ENCODE measurements around the gene EDA.

Gene EDA

DNA sequence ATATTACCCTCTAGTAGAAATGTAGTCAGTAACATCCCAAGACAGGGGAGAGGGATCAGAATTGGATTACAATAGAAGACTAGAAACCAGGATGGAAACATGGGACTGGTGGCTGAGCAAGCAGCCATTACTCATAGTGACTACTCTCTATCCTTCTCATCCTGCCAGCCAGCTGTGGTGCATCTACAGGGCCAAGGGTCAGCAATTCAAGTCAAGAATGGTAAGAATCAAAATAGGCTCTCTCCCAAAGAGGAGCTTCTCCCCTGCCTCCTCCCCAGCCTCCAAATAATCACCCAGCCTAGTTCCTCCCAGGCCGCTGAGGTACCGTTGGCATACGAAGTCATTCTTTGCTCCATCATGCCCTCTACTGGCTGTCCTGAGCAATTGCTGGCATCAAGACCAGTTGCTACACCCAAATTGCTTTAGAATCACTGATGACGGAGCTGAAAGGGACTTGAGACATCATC is 414.4 kb downstream of the EDA start:
- peak; percentile 6 for DNase-seq

DNA sequence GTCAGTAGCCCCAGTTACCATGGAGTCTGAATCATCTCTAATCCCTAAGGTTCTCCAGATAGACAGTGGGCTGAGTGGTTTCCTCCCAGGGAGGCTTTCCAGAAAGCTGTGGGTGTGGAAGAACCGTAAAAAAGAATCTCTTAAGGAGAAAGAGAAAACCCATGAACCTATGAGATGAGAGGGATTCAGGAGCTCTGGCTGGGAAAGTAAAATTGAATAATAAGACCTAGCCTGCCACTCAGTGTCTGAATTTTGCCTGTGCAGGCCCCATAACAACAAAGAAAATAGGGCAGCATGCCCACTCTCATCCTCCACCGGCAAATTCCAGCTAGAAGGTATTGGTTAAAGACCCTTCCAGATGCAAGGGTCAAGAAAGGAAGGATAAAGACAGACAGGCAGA is 416.9 kb downstream of the EDA start:
- no peak for DNase-seq

DNA sequence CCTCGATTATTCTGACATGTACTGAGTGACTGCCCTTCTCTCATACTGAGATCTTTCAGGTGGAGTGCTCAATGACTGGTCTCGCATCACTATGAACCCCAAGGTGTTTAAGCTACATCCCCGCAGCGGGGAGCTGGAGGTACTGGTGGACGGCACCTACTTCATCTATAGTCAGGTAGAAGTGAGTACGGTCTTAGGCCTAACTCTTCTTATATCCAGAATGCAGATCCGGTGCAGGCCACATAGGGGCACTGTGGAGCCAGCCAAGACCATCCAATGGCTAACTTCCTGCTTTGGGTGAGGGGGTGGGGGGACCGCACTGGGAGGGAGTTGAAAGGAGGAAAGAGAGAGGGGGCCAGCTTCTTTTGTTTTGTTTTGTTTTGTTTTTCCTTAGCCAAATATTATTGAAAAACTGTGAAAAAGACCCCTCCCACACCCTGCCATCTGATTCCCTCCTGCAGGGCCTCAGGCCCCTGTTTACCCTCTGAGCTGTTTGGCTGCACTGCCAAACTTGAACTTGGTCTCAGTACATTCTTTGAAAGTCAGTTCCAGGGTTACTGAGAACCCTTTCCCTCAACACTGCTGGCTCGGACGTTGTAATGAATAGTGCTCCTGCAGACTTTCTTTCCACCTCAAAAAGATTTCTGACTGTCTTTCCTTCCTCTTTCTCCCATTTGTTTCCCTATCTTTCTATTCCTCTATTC is 417.6 kb downstream of the EDA start:
- no peak for DNase-seq

DNA sequence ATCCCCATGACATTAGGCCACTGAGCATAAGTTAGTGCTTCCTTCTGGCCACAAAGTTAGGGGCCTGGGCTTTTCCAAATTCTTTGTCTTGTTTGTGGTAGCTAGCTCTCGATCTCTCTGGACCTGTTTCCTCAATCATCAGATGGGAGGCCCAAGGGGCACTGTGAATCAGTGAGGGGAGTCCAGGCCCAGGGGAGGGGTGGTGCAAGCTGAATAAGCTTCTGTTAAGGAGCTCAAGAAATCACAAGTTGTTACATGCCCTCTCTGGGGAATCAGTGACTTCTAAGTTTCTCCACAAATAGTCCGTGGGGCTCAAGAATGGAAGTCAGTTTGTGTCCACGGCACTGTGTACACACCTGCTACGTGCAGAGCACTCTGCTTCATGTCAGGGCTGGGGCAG is 418.7 kb downstream of the EDA start:
- DNase-seq: no peak

DNA sequence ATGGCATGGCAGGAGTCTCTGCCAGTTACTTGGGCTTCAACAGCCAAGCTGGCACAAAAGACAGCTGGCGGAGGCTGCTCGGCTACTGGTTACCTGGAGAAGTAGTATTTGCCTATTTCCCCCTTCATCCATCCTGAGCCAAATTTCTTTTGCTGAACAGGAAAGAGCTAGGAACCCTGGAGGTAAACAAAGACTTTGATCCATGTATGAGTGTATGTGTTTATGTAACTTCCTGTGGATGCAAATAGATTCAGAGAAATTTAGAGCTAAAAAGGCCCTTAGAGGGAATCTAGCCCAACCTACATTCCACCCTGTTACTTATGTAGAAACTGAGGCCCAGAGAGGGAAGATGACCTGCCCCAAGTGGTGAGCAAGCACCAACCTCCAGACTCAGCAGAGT is 422.6 kb downstream of the EDA start:
- DNase-seq: no peak

DNA sequence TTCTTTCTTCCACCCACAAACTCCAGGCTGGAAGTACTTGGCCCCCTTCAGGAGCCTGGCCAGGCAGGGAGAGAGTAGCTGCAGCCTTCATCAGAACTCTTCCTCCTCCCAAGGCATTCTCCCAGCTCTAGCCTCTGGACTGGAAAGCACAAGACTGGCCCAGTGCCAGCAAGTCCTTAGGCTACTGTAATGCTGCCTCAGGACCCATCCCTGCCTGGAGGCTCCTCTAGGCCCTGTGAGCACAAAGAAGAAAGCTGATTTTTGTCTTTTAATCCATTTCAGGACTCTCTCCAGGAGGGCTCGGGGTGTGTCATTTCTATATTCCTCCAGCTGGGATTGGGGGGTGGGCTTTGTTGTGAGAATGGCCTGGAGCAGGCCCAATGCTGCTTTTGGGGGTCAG is 423.0 kb downstream of the EDA start:
- no peak for DNase-seq

DNA sequence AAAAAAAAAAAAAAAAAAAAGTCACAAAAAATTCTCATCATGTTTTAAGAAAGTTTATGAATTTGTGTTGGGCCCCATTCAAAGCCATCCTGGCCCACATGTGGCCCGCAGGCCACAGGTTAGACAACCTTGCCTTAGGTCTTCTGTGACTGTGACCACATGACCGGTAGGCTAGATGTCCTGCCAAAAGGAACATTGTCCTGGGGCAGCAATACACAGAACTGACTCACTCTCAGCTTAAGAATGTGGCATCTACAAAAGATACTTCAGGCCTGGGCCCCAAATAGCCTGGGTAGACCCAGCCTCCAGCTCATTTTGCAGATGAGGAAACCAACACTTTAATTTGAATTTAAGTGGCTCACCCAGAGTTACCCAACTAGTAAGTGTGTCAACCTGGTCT is 423.8 kb downstream of the EDA start:
- no peak for DNase-seq

DNA sequence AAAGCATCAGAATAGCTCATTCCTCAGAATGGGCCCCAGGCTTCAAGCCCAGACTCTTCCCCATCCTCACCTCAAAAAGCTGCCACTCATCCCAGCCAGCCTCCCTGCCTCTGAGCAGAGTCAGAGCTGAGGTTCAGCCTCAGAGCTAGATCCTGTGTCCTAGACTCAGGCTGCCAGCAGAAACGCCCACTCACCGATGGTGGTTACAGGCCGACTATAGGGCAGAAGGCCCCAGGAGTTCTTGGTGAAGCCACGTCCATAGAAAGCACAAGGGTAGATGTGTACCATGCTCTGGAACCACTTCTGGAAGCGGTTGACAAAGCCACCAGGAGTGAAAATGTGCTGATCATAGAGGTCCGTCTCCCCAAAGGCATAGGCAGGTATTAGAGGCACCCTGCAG is 426.1 kb downstream of the EDA start:
- DNase-seq: no peak

DNA sequence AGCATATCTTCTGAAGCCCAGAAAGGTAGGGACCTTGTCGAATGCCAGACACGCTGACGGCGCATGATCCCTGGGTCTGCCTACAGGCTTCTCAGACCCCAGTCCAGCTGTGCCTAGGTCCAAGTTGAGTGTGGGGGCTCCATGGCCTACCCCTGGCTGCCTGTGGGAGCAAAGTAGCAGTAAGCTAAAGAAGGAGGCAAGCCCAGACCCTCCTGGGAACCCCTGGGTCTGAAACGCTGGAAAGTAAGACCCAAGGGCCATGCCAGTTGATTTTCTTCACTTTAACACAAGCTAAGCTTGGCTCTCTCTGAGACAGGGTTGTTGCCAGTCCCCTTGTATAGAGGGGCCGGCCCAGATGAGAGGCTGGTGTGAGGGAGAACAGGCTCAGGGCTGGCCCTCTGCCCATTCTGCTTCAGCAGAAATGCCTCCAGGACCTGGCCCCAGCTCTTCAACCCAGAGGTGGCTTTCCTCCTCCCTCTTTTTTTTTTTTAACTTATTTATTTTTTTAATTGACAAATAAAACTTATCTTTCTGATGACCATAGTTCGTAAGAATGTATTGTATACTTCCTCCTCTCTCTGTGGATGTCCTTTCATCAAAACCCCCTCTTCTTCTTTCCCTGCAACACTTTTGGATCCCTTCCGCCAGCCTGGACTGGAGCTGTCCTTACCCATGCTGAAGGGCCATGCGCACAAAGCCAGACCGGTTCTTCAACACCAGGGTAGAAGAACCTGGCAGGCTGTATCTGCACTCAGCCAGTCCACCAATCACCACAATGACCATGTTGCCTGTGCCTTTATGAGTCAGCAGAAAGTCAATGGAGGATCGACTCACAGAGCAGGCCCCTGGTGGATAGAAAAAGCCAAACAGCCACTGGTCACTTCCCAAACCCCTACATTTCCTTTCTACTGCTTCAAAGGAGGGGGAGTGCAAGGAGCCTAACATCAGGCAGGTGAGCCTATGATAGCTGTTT is 426.8 kb downstream of the EDA start:
- DNase-seq: no peak

DNA sequence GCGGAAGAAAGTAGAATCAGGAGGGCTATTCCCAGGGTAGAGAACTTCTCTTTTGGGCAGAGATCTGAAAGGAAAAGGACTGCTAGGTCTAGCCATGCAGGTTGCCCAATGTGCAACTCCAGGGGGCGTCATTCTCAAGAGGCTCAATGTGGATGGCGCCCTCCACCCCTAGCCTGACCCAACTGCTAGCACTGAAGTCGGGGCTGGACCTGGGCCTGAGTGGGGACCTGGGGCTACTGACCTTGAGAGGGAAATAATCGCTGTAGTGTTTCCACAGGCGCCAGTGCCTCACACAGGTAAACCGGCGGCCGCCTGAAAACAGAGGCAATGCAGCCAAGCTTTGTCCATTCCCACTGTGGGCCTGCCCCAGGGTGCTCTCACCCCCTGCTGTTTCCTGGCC is 427.8 kb downstream of the EDA start:
- DNase-seq: no peak

DNA sequence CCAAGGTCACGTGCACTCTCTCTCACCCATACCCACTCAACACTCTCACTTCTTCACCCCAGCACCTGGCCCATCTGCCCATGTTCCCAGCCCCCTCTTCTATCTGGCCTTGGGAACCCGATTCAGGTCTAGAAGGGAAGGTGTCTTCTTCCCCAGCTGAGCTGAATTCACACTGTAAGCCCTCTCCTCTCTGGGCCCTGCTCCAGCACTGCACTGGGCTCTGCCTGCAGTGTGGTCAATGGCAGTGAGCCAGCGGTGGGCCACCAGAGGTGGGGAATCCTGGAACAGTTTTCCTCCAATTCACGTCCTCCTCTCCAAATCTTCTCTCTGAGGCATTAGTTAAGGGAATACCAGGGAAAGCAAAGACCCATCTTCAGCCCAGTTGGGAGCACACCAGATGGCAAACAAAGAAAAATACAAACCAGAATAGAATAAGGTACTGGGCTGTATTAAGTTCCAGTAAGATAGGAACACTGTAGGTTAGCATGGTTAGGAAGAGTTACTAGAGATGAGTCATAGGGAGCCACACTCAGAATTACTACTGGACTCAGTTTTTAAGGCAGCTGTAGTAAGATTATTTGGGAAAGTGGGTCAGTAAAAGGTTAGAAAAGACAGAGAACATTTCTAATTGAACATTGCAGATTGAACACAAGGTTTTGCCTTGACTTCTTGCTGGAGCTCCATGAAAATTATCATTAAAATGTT is 428.8 kb downstream of the EDA start:
- no peak for DNase-seq

DNA sequence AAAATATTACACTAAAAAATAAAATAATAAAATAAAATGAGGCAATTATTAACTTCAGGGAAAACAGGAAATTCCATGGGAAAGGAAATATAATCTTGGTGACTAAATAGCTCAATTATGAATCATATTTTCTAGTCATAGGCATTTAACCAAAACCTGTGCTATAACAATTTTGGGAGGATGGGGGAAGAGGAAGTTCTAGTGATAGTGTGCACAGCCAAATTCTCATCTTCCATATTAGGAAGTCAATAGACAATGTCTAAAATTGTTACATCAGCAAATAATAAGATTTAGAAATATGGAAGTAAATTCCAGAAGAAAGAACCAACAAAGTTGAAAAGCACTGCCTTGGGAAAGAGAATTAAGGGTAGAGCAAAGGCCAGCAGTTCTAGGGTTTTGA is 431.1 kb downstream of the EDA start:
- no peak for DNase-seq

DNA sequence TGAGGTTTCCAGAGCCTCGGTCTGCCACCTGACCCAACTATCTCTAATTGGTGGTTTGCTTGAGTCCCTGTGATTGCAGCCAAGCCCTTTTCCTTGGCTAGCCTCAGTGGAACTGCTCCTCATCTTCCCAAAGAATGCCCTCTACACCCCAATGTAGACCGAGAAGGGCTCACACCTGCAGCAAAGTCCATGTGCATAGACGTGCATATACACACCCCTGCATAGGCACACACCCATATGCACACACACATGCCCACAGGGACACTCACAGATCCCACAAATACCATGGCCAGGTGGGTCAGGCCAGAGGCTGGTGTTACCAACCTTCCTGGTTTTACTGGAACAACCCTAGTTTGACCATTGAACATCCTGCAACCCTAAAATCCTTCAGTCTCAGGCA is 433.5 kb downstream of the EDA start:
- DNase-seq: no peak

DNA sequence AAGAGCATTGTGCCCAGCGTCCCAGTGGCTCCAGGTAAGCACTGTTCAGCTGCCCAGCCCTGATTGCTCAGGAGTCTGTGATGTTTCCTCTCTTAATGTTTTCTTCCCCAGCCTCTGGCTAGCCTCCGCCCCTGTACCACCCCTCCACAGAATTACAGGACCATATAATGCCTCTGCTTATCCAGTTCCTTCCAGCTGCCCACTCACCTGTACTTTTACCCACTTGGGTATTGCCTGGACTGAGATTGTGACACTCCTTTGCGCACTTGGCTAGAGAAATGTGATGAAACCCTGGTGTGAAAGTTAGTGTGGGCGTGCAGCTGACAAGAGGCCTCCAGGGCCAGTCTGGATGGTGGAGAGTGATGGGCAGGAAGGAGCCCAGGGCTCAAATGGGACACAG is 434.0 kb downstream of the EDA start, which contains the start of gene AWAT2:
Gene AWAT2, minus strand, starts transcription at position 14 of the 400 bp plus-strand sequence. Its CDS starts 6 bp downstream, at position 8.
- no peak for DNase-seq

DNA sequence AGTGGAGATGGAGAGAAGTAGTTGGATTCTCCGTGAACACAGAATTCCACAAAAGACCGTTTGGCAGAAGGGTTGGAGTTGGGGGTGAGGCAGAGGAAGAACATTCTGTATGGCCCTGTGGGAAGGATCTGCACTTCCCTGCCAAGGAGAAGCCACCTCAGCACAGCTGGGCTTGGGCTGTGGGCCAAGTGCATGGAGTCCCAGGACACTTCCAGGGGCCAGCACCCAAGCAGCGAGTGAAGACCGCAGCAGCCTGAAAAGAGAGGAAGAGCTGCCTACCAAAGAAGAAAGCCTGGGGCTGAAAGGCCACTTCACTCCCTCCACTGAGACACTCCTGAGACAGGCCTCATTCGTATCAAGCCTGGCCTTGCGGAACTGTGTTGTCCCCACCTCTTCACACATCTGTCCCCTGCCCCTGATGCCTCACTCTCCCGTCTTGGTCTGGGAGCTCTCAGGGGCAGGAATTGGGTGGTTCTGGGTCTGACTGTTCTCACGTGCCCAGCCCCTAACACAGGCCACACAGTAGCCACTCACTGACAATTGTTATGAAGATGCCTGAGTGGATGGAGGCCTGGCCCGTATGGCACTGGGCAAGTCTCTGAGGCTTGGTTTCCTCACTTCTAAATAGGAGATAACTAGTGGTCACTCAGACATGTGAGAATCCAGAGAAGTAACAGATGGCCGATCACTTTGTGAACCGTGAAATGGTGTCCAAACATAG is 437.1 kb downstream of the EDA start:
- DNase-seq: no peak

DNA sequence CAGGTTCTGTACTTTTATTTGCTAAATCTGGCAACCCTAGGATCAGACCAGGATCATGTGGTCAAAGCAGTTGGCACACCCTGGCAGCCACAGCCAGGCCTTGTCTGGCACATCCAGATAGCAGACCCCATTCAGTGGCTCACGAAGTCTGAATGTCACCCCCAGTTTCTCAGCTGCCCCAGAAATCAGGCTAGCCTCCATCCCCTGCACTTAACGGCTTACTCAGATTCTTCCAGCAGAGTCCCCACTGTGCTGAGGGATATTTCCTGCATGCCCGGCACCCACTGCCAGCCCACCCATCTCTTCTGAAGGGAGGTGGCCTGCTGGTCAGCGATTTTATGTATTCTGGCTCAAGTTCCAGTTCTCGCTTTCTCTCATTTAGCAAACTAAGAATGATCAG is 438.5 kb downstream of the EDA start:
- DNase-seq: no peak

DNA sequence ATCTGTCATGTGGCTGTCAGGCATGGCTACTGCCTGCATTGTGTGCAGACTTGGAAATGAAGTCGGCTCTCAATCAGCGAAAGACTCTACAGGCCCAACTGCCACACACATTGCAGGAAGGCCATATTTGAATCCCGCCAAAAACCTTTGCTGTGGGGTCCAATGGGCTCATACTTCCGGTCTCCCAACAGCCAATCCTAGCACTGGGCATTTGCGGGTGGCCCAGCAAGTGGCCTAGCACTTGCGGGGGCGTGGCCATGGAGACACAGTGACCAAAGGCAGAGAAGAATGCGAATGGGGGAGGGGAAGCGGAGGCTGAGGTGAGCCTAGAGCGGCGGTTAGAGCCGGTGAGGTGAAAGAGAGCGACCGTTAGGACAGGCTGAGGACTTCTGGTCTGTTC is 446.2 kb downstream of the EDA start, which contains the start of gene OTUD6A:
Gene OTUD6A, plus strand, starts transcription at position 382 of the 400 bp plus-strand sequence. CDS start 68 bp downstream, outside the sequence.
- DNase-seq: no peak

DNA sequence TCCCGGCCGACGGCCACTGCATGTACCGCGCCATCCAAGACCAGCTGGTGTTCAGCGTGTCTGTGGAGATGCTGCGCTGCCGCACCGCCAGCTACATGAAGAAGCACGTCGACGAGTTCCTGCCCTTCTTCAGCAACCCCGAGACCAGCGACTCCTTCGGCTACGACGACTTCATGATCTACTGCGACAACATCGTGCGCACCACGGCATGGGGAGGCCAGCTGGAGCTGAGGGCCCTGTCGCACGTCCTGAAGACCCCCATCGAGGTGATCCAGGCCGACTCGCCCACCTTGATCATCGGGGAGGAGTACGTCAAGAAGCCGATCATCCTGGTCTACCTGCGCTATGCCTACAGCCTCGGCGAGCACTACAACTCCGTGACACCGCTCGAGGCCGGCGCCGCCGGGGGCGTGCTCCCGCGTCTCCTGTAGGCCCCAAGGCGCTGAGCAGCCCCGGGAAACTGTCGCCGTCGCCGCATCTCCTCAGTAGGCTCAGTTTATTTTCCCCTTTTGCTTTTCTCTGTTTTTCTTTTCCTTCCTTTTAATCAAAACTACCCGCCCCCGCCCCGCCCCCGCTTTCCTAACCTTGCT is 447.1 kb downstream of the EDA start:
- no peak for DNase-seq

DNA sequence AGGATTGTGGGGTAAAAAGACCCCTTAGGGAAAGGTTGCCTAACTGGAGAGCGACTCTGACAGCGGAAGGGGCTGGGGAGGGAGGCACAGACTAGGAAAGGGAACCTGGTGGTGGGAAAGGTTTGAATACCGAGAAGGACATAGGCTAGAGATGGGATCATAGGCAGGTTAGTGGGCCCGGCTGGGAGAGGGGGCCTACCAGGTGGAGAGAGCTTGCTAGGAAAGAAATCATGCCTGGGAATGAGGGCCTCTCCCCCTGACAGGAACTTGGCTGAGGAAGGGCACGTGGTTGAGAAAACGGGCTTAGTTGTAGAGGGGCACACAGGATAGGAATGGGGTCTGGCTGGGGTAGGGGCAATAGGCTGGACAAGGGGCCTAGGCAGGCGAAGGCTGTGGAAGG is 450.7 kb downstream of the EDA start:
- no peak for DNase-seq

DNA sequence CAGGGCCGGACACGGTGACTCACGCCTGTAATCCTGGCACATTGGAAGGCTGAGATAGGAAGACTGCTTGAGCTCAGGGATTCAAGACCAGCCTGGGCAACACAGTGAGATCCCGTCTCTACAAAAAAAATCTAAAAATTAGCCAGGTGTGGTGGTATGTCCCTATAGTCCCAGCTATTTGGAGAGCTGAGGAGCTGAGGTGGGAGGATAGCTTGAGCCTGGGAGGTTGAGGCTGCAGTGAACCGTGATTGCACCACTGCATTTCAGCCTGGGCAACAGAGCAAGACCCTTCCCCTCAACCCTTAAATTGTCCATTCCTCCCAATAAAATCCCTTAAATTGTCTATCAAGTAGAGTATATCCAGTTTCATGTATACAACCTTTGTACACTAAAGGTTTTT is 463.4 kb downstream of the EDA start:
- no peak for DNase-seq

DNA sequence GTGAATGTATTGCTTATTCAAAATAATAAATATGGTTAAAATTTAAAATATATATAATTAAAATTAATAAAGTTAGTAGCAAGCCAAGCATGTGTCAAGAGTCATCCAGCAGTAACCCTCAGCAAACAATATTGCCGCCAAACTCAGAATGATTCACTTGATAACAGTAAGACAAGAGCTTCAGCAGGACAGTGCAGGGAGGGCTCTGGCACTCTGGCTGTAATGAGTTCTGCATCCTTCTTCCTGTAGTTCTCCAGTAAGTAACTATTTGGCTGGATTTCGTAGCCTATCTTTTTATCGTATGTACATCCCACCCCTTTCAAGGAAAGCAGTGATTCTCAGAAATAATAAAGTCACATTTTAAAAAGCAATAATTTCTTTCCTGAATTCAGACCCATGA is 464.0 kb downstream of the EDA start:
- DNase-seq: no peak

DNA sequence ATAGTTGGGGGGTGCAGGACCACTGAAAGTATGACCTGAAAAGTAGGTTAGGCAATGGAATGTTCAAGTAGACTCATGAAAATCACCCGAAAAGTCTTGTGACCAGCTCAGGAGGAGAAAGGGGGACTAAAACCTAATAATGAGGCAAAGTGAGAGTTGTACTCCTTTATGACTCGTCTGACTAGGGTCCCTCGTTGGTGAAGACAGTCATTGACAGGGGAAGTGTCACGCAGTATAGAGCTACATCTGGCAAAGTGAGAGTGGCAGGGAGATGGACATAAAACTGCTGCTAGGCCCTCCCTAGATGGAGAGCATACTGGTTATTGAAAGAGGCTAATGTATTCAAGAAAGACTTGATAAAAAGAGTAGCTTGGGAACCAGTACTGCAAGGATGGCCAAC is 466.8 kb downstream of the EDA start:
- DNase-seq: no peak
